ENCODE measurements around the gene FDPS. TPM values are rescaled to one million over a fixed set of nuclear protein-coding genes. Genes with fewer than 3 reads are reported as not detected.
"Not testable (repeated sequence)": the region's sequence is repeated elsewhere in the genome, so short reads cannot be mapped to it uniquely, and the experiment has no call there.

Gene FDPS
- total RNA-seq, 1 donor from 2014 or later, result 215 TPM

DNA sequence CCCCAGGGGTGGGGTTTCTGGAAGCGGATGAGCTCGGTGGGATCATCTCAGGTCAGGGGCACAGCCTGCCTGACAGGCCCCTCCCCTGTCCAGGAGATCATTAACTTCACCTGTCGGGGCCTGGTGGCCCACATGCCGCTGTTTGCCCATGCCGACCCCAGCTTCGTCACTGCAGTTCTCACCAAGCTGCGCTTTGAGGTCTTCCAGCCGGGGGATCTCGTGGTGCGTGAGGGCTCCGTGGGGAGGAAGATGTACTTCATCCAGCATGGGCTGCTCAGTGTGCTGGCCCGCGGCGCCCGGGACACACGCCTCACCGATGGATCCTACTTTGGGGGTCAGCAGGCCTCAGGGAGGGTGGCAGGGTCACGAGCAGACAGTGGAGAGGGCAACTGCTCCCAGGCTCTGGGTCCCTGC lies 23.0 kb upstream of the FDPS start:
- Histone ChIP-seq H3K27ac (no peak overlapping the region), H4K20me1 (ENCODE audit: low read depth) (no peaks in the 10 kb centered on the region), H3K4me2 (no peak overlapping the region), H3K79me2 (ENCODE audit: low read depth) (no peaks in the 10 kb centered on the region), H3K4me1 (no peaks in the 10 kb centered on the region), H3K27me3 (no peaks in the 10 kb centered on the region), H3K9me3 (ENCODE audit: low read depth) (no peaks in the 10 kb centered on the region), H3F3A (ENCODE audit: low read depth) (no peaks in the 10 kb centered on the region), H3K4me3 (no peak overlapping the region), H2AFZ (replicated peaks) (no peak overlapping the region), H3K36me3 (no peaks in the 10 kb centered on the region), H3K9ac (no peak overlapping the region)
- Mint-ChIP-seq H3K36me3 (peaks cover 11% of the 10 kb centered on the region), H3K9me3 (no peaks in the 10 kb centered on the region), H3K27me3 (ENCODE audit: insufficient read depth, low read depth) (peaks cover 6% of the 10 kb centered on the region), H3K4me1 (no peaks in the 10 kb centered on the region), H3K4me3 (no peak overlapping the region), H3K27ac (no peak overlapping the region)
- no peak for DNase-seq (ENCODE audit: low spot score)
- TF ChIP-seq EZH2phosphoT487 (IDR thresholded peaks at IDR 0.05) (no peak), EZH2 (IDR thresholded peaks at IDR 0.05) (no peak)
- TF ChIP-seq, protein P1, sequence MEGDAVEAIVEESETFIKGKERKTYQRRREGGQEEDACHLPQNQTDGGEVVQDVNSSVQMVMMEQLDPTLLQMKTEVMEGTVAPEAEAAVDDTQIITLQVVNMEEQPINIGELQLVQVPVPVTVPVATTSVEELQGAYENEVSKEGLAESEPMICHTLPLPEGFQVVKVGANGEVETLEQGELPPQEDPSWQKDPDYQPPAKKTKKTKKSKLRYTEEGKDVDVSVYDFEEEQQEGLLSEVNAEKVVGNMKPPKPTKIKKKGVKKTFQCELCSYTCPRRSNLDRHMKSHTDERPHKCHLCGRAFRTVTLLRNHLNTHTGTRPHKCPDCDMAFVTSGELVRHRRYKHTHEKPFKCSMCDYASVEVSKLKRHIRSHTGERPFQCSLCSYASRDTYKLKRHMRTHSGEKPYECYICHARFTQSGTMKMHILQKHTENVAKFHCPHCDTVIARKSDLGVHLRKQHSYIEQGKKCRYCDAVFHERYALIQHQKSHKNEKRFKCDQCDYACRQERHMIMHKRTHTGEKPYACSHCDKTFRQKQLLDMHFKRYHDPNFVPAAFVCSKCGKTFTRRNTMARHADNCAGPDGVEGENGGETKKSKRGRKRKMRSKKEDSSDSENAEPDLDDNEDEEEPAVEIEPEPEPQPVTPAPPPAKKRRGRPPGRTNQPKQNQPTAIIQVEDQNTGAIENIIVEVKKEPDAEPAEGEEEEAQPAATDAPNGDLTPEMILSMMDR (IDR thresholded peaks at IDR 0.05), result no peak

DNA sequence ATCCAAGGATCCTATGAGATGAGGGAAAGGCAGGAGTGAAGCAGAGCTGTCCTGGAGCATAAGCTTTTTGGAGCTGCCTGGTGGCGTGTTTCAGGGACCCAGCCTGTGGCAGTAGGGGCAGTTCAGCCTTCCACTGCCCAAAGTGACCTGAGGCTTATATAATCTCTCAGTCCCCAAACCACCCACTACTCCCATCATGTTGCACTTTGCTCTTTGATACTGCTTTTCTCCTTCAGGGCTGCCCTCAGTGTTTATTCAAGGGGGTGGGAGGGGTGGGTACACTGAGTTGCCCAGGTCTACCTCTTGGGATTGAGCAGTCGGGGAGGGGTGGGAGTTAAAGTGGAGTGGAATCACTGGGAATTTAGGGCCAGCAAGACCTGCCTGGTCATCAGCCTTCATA lies 22.1 kb upstream of the FDPS start:
- no peaks in the 10 kb centered on the region for H3K36me3 ChIP-seq

DNA sequence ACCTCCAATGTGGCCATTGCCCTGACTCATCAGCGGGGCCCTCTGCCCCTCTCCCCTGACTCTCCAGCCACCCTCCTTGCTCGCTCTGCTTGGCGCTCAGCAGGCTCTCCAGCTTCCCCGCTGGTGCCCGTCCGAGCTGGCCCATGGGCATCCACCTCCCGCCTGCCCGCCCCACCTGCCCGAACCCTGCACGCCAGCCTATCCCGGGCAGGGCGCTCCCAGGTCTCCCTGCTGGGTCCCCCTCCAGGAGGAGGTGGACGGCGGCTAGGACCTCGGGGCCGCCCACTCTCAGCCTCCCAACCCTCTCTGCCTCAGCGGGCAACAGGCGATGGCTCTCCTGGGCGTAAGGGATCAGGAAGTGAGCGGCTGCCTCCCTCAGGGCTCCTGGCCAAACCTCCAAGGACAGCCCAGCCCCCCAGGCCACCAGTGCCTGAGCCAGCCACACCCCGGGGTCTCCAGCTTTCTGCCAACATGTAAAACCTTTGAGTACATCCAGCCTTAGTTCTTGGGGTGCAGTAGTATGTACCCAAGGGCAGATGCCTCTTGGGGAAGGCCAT lies 20.6 kb upstream of the FDPS start:
- H3K36me3 Mint-ChIP-seq, result peaks cover 5% of the 10 kb centered on the region
- no peaks in the 10 kb centered on the region for H3K4me1 Mint-ChIP-seq
- Histone ChIP-seq H4K20me1 (ENCODE audit: low read depth) (no peaks in the 10 kb centered on the region), H3K79me2 (ENCODE audit: low read depth) (no peaks in the 10 kb centered on the region), H3K4me2 (no peak overlapping the region), H3K4me1 (no peaks in the 10 kb centered on the region), H3F3A (ENCODE audit: low read depth) (no peaks in the 10 kb centered on the region), H3K27me3 (peaks cover 5% of the 10 kb centered on the region), H3K27ac (no peak overlapping the region), H3K36me3 (no peaks in the 10 kb centered on the region), H2AFZ (replicated peaks) (no peak overlapping the region), H3K9me3 (ENCODE audit: low read depth) (no peaks in the 10 kb centered on the region), H3K9ac (no peak overlapping the region), H3K4me3 (no peak overlapping the region)
- peaks cover 11% of the 10 kb centered on the region for H3K27me3 Mint-ChIP-seq (ENCODE audit: insufficient read depth, low read depth)
- TF ChIP-seq EZH2phosphoT487 (IDR thresholded peaks at IDR 0.05), result no peak
- TF ChIP-seq, protein P1 (IDR thresholded peaks at IDR 0.05), result no peak
- no peak for TF ChIP-seq EZH2 (IDR thresholded peaks at IDR 0.05)
- H3K4me3 Mint-ChIP-seq, result no peak overlapping the region
- H3K9me3 Mint-ChIP-seq, result no peaks in the 10 kb centered on the region
- no peak for DNase-seq (ENCODE audit: low spot score)
- no peak overlapping the region for H3K27ac Mint-ChIP-seq

More for the DNA sequence above, 22.1 kb upstream of the FDPS start:
- H2AFZ ChIP-seq (replicated peaks), result no peak overlapping the region
- no peaks in the 10 kb centered on the region for H3K27me3 ChIP-seq
- H3K4me3 Mint-ChIP-seq, result no peak overlapping the region
- no peaks in the 10 kb centered on the region for H3K79me2 ChIP-seq (ENCODE audit: low read depth)
- H3K27me3 Mint-ChIP-seq (ENCODE audit: insufficient read depth, low read depth), result peaks cover 9% of the 10 kb centered on the region
- no peaks in the 10 kb centered on the region for H4K20me1 ChIP-seq (ENCODE audit: low read depth)
- H3K27ac ChIP-seq, result no peak overlapping the region
- no peaks in the 10 kb centered on the region for H3K9me3 Mint-ChIP-seq
- no peak overlapping the region for H3K4me3 ChIP-seq
- TF ChIP-seq EZH2phosphoT487 (IDR thresholded peaks at IDR 0.05) (no peak), EZH2 (IDR thresholded peaks at IDR 0.05) (no peak)
- TF ChIP-seq, protein P1 (IDR thresholded peaks at IDR 0.05), result no peak
- DNase-seq (ENCODE audit: low spot score), result no peak
- H3K27ac Mint-ChIP-seq, result no peak overlapping the region
- no peaks in the 10 kb centered on the region for H3F3A ChIP-seq (ENCODE audit: low read depth)
- no peak overlapping the region for H3K9ac ChIP-seq
- H3K36me3 Mint-ChIP-seq, result peaks cover 11% of the 10 kb centered on the region
- no peaks in the 10 kb centered on the region for H3K4me1 Mint-ChIP-seq
- no peak overlapping the region for H3K4me2 ChIP-seq
- H3K9me3 ChIP-seq (ENCODE audit: low read depth), result no peaks in the 10 kb centered on the region
- H3K4me1 ChIP-seq, result no peaks in the 10 kb centered on the region

DNA sequence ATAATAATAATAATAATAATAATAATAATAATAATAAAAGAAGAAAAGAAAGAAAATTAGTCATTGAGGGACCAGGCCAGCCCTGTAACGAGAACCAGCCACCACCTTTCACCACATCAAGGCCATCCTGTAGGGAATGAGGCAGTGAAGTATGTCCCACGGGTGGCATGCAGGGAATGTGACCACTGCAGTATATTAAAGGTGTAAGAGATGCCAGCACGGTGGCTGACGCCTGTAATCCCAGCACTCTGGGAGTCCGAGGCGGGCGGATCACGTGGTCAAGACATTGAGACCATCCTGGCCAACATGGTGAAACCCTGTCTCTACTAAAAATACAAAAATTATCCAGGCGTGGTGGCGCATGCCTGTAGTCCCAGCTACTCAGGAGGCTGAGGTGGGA lies 17.7 kb upstream of the FDPS start:
- not testable (repeated sequence) for H2AFZ ChIP-seq (replicated peaks); H3K27ac ChIP-seq; H3K4me3 Mint-ChIP-seq; H3K4me1 ChIP-seq; H3K4me2 ChIP-seq; H3F3A ChIP-seq (ENCODE audit: low read depth); H3K4me3 ChIP-seq; H3K9me3 ChIP-seq (ENCODE audit: low read depth); H3K36me3 Mint-ChIP-seq; H3K4me1 Mint-ChIP-seq; H3K79me2 ChIP-seq (ENCODE audit: low read depth); H3K9ac ChIP-seq; H3K9me3 Mint-ChIP-seq; H3K36me3 ChIP-seq; DNase-seq (ENCODE audit: low spot score); H3K27ac Mint-ChIP-seq; H4K20me1 ChIP-seq (ENCODE audit: low read depth)
- peaks cover 14% of the 10 kb centered on the region for H3K27me3 Mint-ChIP-seq (ENCODE audit: insufficient read depth, low read depth)
- peaks cover 34% of the 10 kb centered on the region for H3K27me3 ChIP-seq

All from neural progenitor cell (in vitro differentiated cells).